ENCODE measurements around the gene PGAM2. TPM values are rescaled to one million over a fixed set of nuclear protein-coding genes. Genes with fewer than 3 reads are reported as not detected.
"Not testable (repeated sequence)": the region's sequence is repeated elsewhere in the genome, so short reads cannot be mapped to it uniquely, and the experiment has no call there.

The PGAM2 gene
- total and polyA plus RNA-seq, 2 of the 13 experiments (the other 11 are each of a cell fraction or from before 2014, with no cell fraction given): 0.22 TPM; not detected in 1

GRCh38 chr7:44018857-44019807 lies 46.2 kb downstream of the PGAM2 start (continued):
- TF ChIP-seq, protein P1, sequence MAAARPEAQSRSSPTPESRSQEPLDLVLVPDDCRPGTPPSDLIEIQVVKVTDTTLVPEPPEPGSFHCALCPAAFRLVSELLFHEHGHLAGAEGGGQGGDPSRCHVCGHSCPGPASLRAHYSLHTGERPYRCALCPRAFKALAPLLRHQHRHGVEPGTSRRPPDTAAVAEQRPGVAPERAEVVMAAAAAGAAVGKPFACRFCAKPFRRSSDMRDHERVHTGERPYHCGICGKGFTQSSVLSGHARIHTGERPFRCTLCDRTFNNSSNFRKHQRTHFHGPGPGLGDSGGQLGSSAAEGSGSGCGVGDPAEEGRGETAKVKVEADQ (CRISPR knock-in tag; IDR thresholded peaks at IDR 0.05; ENCODE audit: borderline replicate concordance): peak; percentile 60; the same call in 1 of the 2 replicates
- TF ChIP-seq, protein P2, sequence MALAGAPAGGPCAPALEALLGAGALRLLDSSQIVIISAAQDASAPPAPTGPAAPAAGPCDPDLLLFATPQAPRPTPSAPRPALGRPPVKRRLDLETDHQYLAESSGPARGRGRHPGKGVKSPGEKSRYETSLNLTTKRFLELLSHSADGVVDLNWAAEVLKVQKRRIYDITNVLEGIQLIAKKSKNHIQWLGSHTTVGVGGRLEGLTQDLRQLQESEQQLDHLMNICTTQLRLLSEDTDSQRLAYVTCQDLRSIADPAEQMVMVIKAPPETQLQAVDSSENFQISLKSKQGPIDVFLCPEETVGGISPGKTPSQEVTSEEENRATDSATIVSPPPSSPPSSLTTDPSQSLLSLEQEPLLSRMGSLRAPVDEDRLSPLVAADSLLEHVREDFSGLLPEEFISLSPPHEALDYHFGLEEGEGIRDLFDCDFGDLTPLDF (CRISPR knock-in tag; IDR thresholded peaks at IDR 0.05): peak; percentile 71
- TF ChIP-seq SMAD3 (CRISPR knock-in tag; IDR thresholded peaks at IDR 0.05) (peak; percentile 84; the same call in 1 of the 2 replicates), RARA (CRISPR knock-in tag; IDR thresholded peaks at IDR 0.05) (0 out of 2 replicates have a peak, but pooled peaks have one; percentile 8), PHF21A (CRISPR knock-in tag; IDR thresholded peaks at IDR 0.05) (peak; percentile 13; the same call in 1 of the 2 replicates), KMT2B (CRISPR knock-in tag; IDR thresholded peaks at IDR 0.05) (peak; percentile 85), TSC22D2 (CRISPR knock-in tag; IDR thresholded peaks at IDR 0.05; ENCODE audit: borderline replicate concordance) (peak; percentile 49; the same call in 1 of the 2 replicates), MAZ (IDR thresholded peaks at IDR 0.05; ENCODE audit: borderline replicate concordance, low read depth, low read length) (peak; percentile 69; the same call in 1 of the 2 replicates), MAZ (CRISPR knock-in tag; IDR thresholded peaks at IDR 0.05; ENCODE audit: low read depth) (peak; percentile 71), EP300 (CRISPR knock-in tag; IDR thresholded peaks at IDR 0.05; ENCODE audit: borderline replicate concordance) (0 out of 2 replicates have a peak, but pooled peaks have one; percentile 11), HOMEZ (CRISPR knock-in tag; IDR thresholded peaks at IDR 0.05; ENCODE audit: low read depth) (0 out of 2 replicates have a peak, but pooled peaks have one; percentile 19), ZNF782 (CRISPR knock-in tag; IDR thresholded peaks at IDR 0.05; ENCODE audit: borderline replicate concordance) (peak; percentile 70; the same call in 1 of the 2 replicates), ZNF335 (CRISPR knock-in tag; IDR thresholded peaks at IDR 0.05) (peak; percentile 61; the same call in 1 of the 2 replicates), PHF5A (CRISPR knock-in tag; IDR thresholded peaks at IDR 0.05; ENCODE audit: low read depth, unreplicated experiment) (peak; percentile 55), PPARG (CRISPR knock-in tag; conservative IDR thresholded peaks at IDR 0.05) (0 out of 2 replicates have a peak, but pooled peaks have one; percentile 68)
- TF ChIP-seq EP300 (IDR thresholded peaks at IDR 0.05; ENCODE audit: low read depth in 2 of 2, low read length in 2 of 2): not testable (repeated sequence)

All from HepG2 (cell line).